ENCODE results near the gene PLIN3. TPM values are rescaled to one million over a fixed set of nuclear protein-coding genes. Genes with fewer than 3 reads are reported as not detected.
"Not testable (repeated sequence)": the region's sequence is repeated elsewhere in the genome, so short reads cannot be mapped to it uniquely, and the experiment has no call there.

PLIN3 gene
- total and polyA plus RNA-seq, 4 donors: 53.2 to 68.4 (median 56.5) TPM

DNA sequence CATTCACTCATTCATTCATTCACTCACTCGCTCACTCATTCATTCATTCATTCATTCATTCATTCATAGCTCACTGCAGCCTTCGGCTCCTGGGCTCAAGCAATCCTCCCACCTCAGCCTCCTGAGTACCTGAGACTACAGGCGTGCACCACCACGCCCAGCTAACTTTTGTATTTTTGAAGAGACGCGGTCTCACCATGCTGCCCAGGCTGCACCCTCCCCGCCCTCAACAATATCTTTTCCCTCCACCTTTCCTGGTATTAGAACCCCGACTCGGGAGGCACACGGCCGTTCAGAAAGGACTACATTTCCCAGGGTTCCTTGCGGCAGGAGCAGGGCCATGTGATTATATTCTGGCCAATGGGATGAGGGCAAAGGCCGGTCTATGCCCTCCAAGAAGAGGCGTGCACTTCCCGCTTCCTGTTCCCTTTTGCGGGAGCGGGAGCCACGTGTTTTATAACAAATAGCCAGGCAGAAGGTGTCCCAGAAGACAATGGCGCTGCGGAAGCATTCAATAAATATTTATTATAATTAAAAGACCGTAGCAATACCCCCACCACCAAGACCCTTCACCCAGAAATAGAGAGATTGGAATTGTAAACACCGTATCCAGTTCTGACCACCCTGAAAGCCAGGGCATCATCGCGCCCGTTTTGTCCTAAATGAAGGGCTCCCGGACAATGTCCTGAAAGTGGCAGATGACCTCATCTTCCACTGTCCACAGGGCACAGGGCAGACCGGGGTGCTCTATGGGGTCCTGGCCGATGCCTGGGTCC is 51.9 kb downstream of the PLIN3 start:
- DNase-seq (peak; percentile 93 to 94), ATAC-seq (ENCODE audit: low FRiP score) (peak; percentile 92)
- Histone ChIP-seq H3K36me3 (ENCODE audit: control insufficient read depth in 1 of 2, insufficient read depth in 2 of 2, low read length in 1 of 2) (peaks cover 0 to 1% of the 10 kb centered on the region in 2 donors), H3K4me3 (ENCODE audit: low read length in 2 of 2) (no peak overlapping the region), H3K4me1 (ENCODE audit: control insufficient read depth in 1 of 2, insufficient read depth in 2 of 2, low read length in 2 of 2) (peaks cover 0 to 1% of the 10 kb centered on the region in 2 donors), H3K9me3 (ENCODE audit: control insufficient read depth, low read length) (no peaks in the 10 kb centered on the region), H3K27ac (ENCODE audit: low read depth in 1 of 2, low read length in 2 of 2) (peak overlapping the region in 1 of 2 donors; percentile 19), H3K27me3 (ENCODE audit: control insufficient read depth in 1 of 2, insufficient read depth in 2 of 2, low read length in 1 of 2) (no peaks in the 10 kb centered on the region)
- intact Hi-C loops (cut with DNase I): no loop called here
- 29 to 30% methylated on average over 28 of the region's 28 CpGs for WGBS, 2 donors

DNA sequence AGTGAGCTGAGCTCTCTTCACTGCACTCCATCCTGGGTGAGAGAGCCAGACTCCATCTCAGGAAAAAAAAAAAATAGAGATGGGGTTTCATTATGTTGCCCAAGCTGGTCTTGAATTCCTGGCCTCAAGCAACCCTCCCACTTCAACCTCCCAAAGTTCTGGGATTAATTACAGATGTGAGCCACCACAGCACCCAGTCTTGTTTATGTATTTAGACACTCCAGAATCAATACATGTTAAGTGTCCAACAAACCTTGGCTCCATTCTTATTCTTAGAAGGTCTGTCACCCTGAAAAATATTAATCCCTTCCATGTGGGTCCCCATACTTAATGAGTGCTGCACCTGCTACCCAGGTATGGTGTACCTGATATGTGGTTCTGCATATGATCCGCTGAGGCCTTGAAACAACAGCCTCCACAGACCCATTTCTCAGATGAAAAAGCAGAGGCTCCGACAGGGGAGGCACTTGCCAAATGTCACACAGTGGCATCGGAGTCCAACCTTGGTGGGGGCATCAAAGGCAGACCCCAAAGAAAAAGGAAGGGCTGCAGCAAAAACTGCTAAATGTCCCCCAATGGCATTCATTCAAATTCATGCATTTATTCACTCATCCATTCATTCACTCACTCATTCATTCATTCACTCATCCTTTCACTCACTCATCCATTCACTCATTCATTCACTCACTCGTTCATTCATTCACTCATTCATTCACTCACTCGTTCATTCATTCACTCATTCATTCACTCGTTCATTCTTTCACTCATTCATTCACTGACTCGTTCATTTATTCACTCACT is 52.6 kb downstream of the PLIN3 start:
- DNase-seq (no peak), ATAC-seq (ENCODE audit: low FRiP score) (no peak)
- Histone ChIP-seq H3K27ac (ENCODE audit: low read depth in 1 of 2, low read length in 2 of 2) (no peak overlapping the region), H3K27me3 (ENCODE audit: control insufficient read depth in 1 of 2, insufficient read depth in 2 of 2, low read length in 1 of 2) (no peaks in the 10 kb centered on the region), H3K36me3 (ENCODE audit: control insufficient read depth in 1 of 2, insufficient read depth in 2 of 2, low read length in 1 of 2) (peaks cover 0 to 1% of the 10 kb centered on the region in 2 donors), H3K4me1 (ENCODE audit: control insufficient read depth in 1 of 2, insufficient read depth in 2 of 2, low read length in 2 of 2) (peaks cover 0 to 1% of the 10 kb centered on the region in 2 donors), H3K9me3 (ENCODE audit: control insufficient read depth, low read length) (no peaks in the 10 kb centered on the region), H3K4me3 (ENCODE audit: low read length in 2 of 2) (no peak overlapping the region)
- WGBS, 2 donors: 72 to 74% methylated on average over 7 of the region's 7 CpGs
- intact Hi-C loops (cut with DNase I): loop anchor here in 1 of 2 donors (5.0 kb wide), 1 partner anchor 97 kb away; no protein-coding TSS in a partner anchor

DNA sequence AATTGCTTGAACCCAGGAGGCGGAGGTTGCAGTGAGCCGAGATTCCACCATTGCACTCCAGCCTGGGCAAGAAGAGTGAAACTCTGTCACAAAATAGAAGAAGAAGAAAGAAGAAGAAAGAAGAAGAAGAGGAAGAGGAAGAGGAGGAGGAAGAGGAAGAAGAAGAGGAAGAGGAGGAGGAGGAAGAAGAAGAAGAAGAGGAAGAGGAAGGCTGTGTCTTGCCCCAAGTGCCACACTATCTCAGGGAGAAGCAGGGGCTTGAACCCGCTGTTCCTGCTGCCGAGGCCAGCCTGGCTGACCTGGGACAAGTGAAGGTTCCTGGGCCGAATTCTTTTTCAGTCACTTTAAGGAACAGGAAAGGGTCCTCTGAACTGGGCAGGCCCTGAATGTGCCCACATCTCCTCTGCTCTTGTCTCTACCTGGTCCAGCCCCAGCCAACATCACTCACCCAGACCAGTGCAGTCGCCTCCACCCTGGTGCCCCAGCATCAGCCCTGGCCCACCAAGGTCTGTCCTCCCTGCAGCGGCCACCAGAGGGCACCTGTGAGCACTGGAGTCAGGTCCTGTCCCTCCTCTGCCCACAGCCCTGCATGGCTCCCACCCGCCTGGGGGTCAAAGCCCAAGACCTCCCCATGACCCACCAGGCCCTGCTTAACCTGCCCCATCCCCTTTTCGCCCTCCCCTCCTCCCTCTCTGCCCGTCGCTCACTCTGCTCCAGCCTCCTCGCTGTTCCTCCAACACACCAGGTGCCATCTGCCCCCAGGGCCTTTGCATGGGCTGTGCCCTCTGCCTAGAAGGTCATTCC is 55.9 kb downstream of the PLIN3 start:
- ATAC-seq (ENCODE audit: low FRiP score) (peak; percentile 74), DNase-seq (peak; percentile 88 to 96)
- H3K4me1 ChIP-seq (ENCODE audit: control insufficient read depth in 1 of 2, insufficient read depth in 2 of 2, low read length in 2 of 2): peaks cover 0 to 1% of the 10 kb centered on the region in 2 donors
- no peaks in the 10 kb centered on the region for H3K9me3 ChIP-seq (ENCODE audit: control insufficient read depth, low read length)
- peak overlapping the region in 1 of 2 donors; percentile 74 for H3K27ac ChIP-seq (ENCODE audit: low read depth in 1 of 2, low read length in 2 of 2)
- no peak overlapping the region for H3K4me3 ChIP-seq (ENCODE audit: low read length in 2 of 2)
- intact Hi-C loops (cut with DNase I): loop anchor here (2.0 to 5.0 kb wide), 3 partner anchors 19 to 219 kb away; partner anchors contain the start of gene TICAM1 (in 1 of the 2)
- H3K36me3 ChIP-seq (ENCODE audit: control insufficient read depth in 1 of 2, insufficient read depth in 2 of 2, low read length in 1 of 2): no peaks in the 10 kb centered on the region
- H3K27me3 ChIP-seq (ENCODE audit: control insufficient read depth in 1 of 2, insufficient read depth in 2 of 2, low read length in 1 of 2): no peaks in the 10 kb centered on the region
- WGBS, 2 donors: 79 to 87% methylated on average over 12 of the region's 12 CpGs

DNA sequence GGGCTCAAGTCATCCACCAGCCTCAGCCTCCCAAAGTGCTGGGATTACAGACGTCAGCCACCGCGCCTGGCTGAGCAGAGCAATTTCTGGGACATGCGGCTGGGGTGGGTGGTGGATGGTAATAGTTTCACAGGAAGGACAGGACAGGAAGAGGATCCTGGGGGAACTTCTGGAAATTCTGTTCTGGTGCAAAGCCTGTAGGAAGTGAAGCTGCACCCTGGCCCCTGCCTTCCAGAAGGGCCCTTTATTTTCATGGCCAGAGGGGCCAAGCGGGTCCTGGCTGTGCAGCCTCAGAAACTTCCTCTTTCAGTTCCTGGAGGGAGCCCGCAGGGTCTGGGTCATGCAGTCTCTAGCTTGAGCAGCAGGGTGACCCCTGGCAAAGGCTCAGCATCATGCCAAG is 60.3 kb downstream of the PLIN3 start:
- no peak for ATAC-seq (ENCODE audit: low FRiP score)
- H3K27ac ChIP-seq (ENCODE audit: low read depth in 1 of 2, low read length in 2 of 2): no peak overlapping the region

GRCh38 chr19:4806384-4806783 is 61.1 kb downstream of the PLIN3 start:
- intact Hi-C loops (cut with DNase I): no loop called here
- ATAC-seq (ENCODE audit: low FRiP score): no peak
- H3K27me3 ChIP-seq (ENCODE audit: control insufficient read depth in 1 of 2, insufficient read depth in 2 of 2, low read length in 1 of 2): no peaks in the 10 kb centered on the region
- no peak overlapping the region for H3K27ac ChIP-seq (ENCODE audit: low read depth in 1 of 2, low read length in 2 of 2)
- no peak overlapping the region for H3K4me3 ChIP-seq (ENCODE audit: low read length in 2 of 2)
- DNase-seq: no peak
- no peaks in the 10 kb centered on the region for H3K4me1 ChIP-seq (ENCODE audit: control insufficient read depth in 1 of 2, insufficient read depth in 2 of 2, low read length in 2 of 2)
- no peaks in the 10 kb centered on the region for H3K9me3 ChIP-seq (ENCODE audit: control insufficient read depth, low read length)
- WGBS, 2 donors: 86 to 90% methylated on average over 6 of the region's 6 CpGs
- no peaks in the 10 kb centered on the region for H3K36me3 ChIP-seq (ENCODE audit: control insufficient read depth in 1 of 2, insufficient read depth in 2 of 2, low read length in 1 of 2)

More for the DNA sequence above, 60.3 kb downstream of the PLIN3 start:
- Histone ChIP-seq H3K27me3 (ENCODE audit: control insufficient read depth in 1 of 2, insufficient read depth in 2 of 2, low read length in 1 of 2) (no peaks in the 10 kb centered on the region), H3K9me3 (ENCODE audit: control insufficient read depth, low read length) (no peaks in the 10 kb centered on the region), H3K36me3 (ENCODE audit: control insufficient read depth in 1 of 2, insufficient read depth in 2 of 2, low read length in 1 of 2) (no peaks in the 10 kb centered on the region), H3K4me3 (ENCODE audit: low read length in 2 of 2) (no peak overlapping the region), H3K4me1 (ENCODE audit: control insufficient read depth in 1 of 2, insufficient read depth in 2 of 2, low read length in 2 of 2) (peaks cover 0 to 1% of the 10 kb centered on the region in 2 donors)
- peak in 1 of 2 donors; percentile 88 for DNase-seq
- 87 to 88% methylated on average over 6 of the region's 6 CpGs for WGBS, 2 donors
- intact Hi-C loops (cut with DNase I): no loop called here

DNA sequence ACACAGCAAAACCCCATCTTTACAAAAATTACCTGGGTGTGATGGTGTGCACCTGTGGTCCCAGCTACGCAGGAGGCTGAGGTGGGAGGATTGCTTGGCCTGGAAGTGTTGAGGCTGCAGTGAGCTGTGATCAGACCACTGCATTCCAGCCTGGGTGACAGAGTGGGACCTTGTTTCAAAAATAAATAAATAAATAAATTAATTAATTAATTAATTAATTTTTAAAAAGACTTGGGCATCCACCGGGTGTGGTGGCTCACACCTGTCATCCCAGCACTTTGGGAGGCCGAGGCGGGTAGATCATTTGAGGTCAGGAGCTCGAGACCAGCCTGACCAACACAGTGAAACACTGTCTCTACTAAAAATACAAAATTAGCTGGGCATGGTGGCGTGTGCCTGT is 62.3 kb downstream of the PLIN3 start:
- H3K4me1 ChIP-seq (ENCODE audit: control insufficient read depth in 1 of 2, insufficient read depth in 2 of 2, low read length in 2 of 2); H3K27ac ChIP-seq (ENCODE audit: low read depth in 1 of 2, low read length in 2 of 2); H3K4me3 ChIP-seq (ENCODE audit: low read length in 2 of 2); DNase-seq; H3K9me3 ChIP-seq (ENCODE audit: control insufficient read depth, low read length); H3K36me3 ChIP-seq (ENCODE audit: control insufficient read depth in 1 of 2, insufficient read depth in 2 of 2, low read length in 1 of 2); ATAC-seq (ENCODE audit: low FRiP score); intact Hi-C loops (cut with DNase I); H3K27me3 ChIP-seq (ENCODE audit: control insufficient read depth in 1 of 2, insufficient read depth in 2 of 2, low read length in 1 of 2): not testable (repeated sequence)
- WGBS, 2 donors: 96 to 97% methylated on average over 6 of the region's 6 CpGs

DNA sequence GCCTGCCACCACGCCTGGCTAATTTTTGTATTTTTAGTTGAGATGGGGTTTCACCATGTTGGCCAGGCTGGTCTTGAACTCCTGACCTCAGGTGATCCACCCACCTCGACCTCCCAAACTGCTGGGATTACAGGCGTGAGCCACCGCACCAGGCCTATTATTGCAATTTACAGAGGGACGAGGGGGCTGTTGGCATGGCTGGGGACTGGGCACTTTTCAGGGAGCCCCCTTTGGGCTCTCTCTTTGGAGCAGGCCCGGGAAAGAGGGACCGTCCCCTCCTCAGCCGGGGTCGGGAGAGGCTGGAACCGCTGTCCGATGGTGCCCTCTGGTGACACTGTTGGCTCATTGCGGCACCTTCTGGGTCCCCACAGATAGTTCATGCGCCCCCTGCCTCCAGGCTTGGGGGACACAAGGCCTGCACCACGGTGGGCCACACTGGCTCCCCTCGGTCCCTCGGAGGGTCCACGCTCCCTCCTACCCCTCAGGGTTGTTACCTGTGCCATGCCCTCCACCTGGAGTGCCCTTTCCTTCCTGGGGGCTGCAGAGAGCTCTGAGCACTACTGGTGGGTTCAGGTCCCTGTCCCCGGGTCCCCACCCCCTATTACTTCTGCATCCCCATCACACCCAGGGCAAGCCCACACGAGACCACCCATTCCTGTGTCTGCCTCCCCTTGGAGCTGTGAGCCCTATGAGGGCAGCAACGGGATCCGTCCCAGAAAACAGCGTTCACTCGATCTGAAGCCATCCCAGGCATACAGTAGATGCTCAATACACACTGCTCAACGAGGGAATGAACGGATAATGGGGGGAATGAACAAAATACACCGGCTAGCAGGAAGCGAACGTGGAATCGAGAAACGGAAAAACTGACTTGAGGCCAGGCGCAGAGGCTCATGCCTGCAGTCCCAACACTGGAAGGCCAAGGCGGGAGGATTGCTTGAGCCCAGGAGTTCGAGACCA is 63.5 kb downstream of the PLIN3 start:
- DNase-seq (no peak), ATAC-seq (ENCODE audit: low FRiP score) (peak; percentile 61)
- Histone ChIP-seq H3K27ac (ENCODE audit: low read depth in 1 of 2, low read length in 2 of 2) (no peak overlapping the region), H3K4me1 (ENCODE audit: control insufficient read depth in 1 of 2, insufficient read depth in 2 of 2, low read length in 2 of 2) (no peaks in the 10 kb centered on the region), H3K36me3 (ENCODE audit: control insufficient read depth in 1 of 2, insufficient read depth in 2 of 2, low read length in 1 of 2) (no peaks in the 10 kb centered on the region), H3K4me3 (ENCODE audit: low read length in 2 of 2) (no peak overlapping the region), H3K27me3 (ENCODE audit: control insufficient read depth in 1 of 2, insufficient read depth in 2 of 2, low read length in 1 of 2) (no peaks in the 10 kb centered on the region), H3K9me3 (ENCODE audit: control insufficient read depth, low read length) (no peaks in the 10 kb centered on the region)
- 49 to 50% methylated on average over 33 of the region's 33 CpGs for WGBS, 2 donors
- intact Hi-C loops (cut with DNase I): no loop called here
